Natural killer cell (primary cell): ENCODE data around the gene OSGIN1. TPM values are rescaled to one million over a fixed set of nuclear protein-coding genes. Genes with fewer than 3 reads are reported as not detected.
A peak's percentile ranks its signal among the peaks of the same experiment; 100 is the strongest.

Experiments
- ATAC-seq, 3 donors: fragments of 150-1000 bp in 2 of 3; fragments of 200-7000 bp in 1 of 3; cut with Tn5 transposase; 1 replicate in 1 of 3; 2 replicates in 2 of 3; pipeline ENCODE4 v1.10.0; 2021; ENCODE audit warnings: mild to moderate bottlenecking in 2 of 3, moderate library complexity in 2 of 3
- DNase-seq, 2 donors: peaks; one replicate each; pipeline versions ENCODE4 v3.0.0 to v3.0.0-alpha.2; 2013 to 2021; ENCODE audit warnings: mixed read lengths in 1 of 2
- H3K27ac ChIP-seq: one replicate; pipeline ENCODE4 v1.5.1; 2013; ENCODE audit warnings: mild to moderate bottlenecking, low read length
- H3K27me3 ChIP-seq: one replicate; pipeline ENCODE4 v1.6.1; 2013; ENCODE audit warnings: low read length; ENCODE audit not compliant: control insufficient read depth, insufficient read depth
- H3K36me3 ChIP-seq: one replicate; pipeline ENCODE4 v1.6.1; 2013; ENCODE audit warnings: low read length; ENCODE audit not compliant: control insufficient read depth, insufficient read depth
- H3K4me1 ChIP-seq: one replicate; pipeline ENCODE4 v1.6.1; 2013; ENCODE audit warnings: low read length; ENCODE audit not compliant: control insufficient read depth, insufficient read depth
- H3K4me3 ChIP-seq: one replicate; pipeline ENCODE4 v1.5.1; 2013; ENCODE audit warnings: low read length
- H3K9me3 ChIP-seq: one replicate; pipeline ENCODE4 v1.6.1; 2013; ENCODE audit warnings: low read length; ENCODE audit not compliant: control insufficient read depth, insufficient read depth
- H3K27ac Mint-ChIP-seq, 2 donors: one replicate each; pipeline ENCODE4 v1.8.0; 2022; ENCODE audit warnings: mild to moderate bottlenecking in 2 of 2, mixed read lengths in 2 of 2, moderate library complexity in 1 of 2
- H3K27me3 Mint-ChIP-seq, 2 donors: one replicate each; pipeline ENCODE4 v1.8.0; 2022; ENCODE audit warnings: low read depth in 2 of 2, mixed read lengths in 2 of 2
- H3K36me3 Mint-ChIP-seq: one replicate; pipeline ENCODE4 v1.8.0; 2022; ENCODE audit warnings: mixed read lengths
- H3K4me1 Mint-ChIP-seq, 2 donors: one replicate each; pipeline ENCODE4 v1.8.0; 2022; ENCODE audit warnings: mixed read lengths in 2 of 2
- H3K4me3 Mint-ChIP-seq: one replicate; pipeline ENCODE4 v1.8.0; 2022; ENCODE audit warnings: mild to moderate bottlenecking, moderate library complexity, mixed read lengths
- H3K9me3 Mint-ChIP-seq, 2 donors: one replicate each; pipeline ENCODE4 v1.8.0; 2022; ENCODE audit warnings: mixed read lengths in 2 of 2
- CTCF ChIP-seq: fragments of 200-600 bp; IDR thresholded peaks from one replicate; pipeline ENCODE4 v1.8.0; 2022; ENCODE audit warnings: antibody characterized with exemption
- WGBS: methylation state at CpG from one replicate; pipeline ENCODE4 v1.1.7; 2013; ENCODE audit warnings: missing lambda C conversion rate; ENCODE audit not compliant: insufficient coverage; 5-methylcytosine and 5-hydroxymethylcytosine counted together
- intact Hi-C: fragments of 100-400 bp; cut with micrococcal nuclease; formaldehyde crosslinking; loops from one replicate; pipeline ENCODE4 v1.14.2; 2022
- total RNA-seq, 4 donors: library from RNA; stranded (reverse); fragments of 120-200 nt in 1 of 4; gene quantifications; one replicate each; pipeline versions ENCODE4 v1.2.3 to v1.2.4, GENCODE V29; 2013 to 2022

Gene OSGIN1
- total RNA-seq, 3 donors from 2014 or later (not counting 1 experiment from before 2014, with no cell fraction given) = 3.9 to 4.1 (median 4.0) TPM

DNA sequence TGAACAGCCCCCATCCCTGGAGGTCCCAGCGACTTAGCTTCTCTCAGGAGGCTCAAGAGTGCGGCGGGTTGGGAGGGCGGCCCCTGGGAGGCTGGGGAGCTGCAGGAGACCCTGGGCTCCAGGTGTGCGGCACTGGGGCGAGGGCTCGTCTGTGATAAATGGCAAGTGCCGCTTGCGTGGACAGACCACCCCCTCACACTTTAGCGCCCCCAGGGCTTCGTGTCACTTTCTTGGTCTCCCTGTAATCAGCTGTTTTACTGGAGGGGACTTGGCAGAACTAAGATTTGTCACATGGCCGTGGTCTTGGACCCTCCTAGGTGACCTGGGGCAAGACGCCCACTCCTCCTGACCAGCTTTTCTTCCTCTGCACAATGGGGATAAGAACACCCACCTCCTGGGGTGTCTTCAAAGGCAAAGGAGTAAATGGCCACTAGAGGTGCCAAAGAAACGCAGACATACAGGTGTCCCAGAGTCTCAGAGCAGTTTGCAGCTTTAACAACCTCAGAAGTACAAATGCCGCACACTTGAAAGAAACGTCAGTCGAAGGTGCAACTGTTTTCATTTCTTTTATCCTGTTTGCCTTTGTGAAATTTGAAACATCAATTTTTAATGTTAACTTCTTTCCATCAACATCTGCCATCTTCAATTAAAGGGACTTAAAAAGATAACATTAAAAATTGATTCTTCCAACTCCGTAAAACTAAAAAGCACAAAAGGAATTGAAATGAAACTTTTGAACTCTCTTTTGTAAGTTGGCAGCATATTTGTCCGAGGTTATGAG is 946 bp downstream of the OSGIN1 start:
- Mint-ChIP-seq H3K4me1 (peaks cover 0 to 15% of the 10 kb centered on the region in 2 donors), H3K27me3 (peaks cover 0 to 12% of the 10 kb centered on the region in 2 donors), H3K36me3 (no peaks in the 10 kb centered on the region), H3K4me3 (no peak overlapping the region), H3K27ac (peak overlapping the region in 1 of 2 donors; percentile 11), H3K9me3 (no peaks in the 10 kb centered on the region)
- 50% methylated on average over 10 of the region's 19 CpGs for WGBS
- ATAC-seq = no peak
- Histone ChIP-seq H3K27me3 (peaks cover 7% of the 10 kb centered on the region), H3K4me1 (peaks cover 18% of the 10 kb centered on the region), H3K36me3 (no peaks in the 10 kb centered on the region), H3K4me3 (no peak overlapping the region), H3K9me3 (no peaks in the 10 kb centered on the region), H3K27ac (no peak overlapping the region)
- intact Hi-C loops = no loop called here
- TF ChIP-seq CTCF = no peak
- peak in 1 of 2 donors; percentile 41 for DNase-seq

GRCh38 chr16:83954577-83955016 is 1.6 kb downstream of the OSGIN1 start:
- peaks cover 0 to 15% of the 10 kb centered on the region in 2 donors for H3K4me1 Mint-ChIP-seq
- TF ChIP-seq CTCF = no peak
- Histone ChIP-seq H3K27me3 (peaks cover 7% of the 10 kb centered on the region), H3K4me1 (peaks cover 18% of the 10 kb centered on the region), H3K36me3 (no peaks in the 10 kb centered on the region), H3K27ac (no peak overlapping the region), H3K9me3 (no peaks in the 10 kb centered on the region), H3K4me3 (no peak overlapping the region)
- H3K36me3 Mint-ChIP-seq = no peaks in the 10 kb centered on the region
- no peak overlapping the region for H3K4me3 Mint-ChIP-seq
- 66% methylated on average over 9 of the region's 9 CpGs for WGBS
- ATAC-seq (peak in 1 of 3 donors; percentile 37), DNase-seq (no peak)
- no peaks in the 10 kb centered on the region for H3K9me3 Mint-ChIP-seq
- H3K27me3 Mint-ChIP-seq = peaks cover 0 to 12% of the 10 kb centered on the region in 2 donors
- intact Hi-C loops = loop anchor here (5.0 kb wide), 2 partner anchors 233 to 553 kb away; partner anchors contain the start of gene TAF1C
- peak overlapping the region in 1 of 2 donors; percentile 11 for H3K27ac Mint-ChIP-seq

DNA sequence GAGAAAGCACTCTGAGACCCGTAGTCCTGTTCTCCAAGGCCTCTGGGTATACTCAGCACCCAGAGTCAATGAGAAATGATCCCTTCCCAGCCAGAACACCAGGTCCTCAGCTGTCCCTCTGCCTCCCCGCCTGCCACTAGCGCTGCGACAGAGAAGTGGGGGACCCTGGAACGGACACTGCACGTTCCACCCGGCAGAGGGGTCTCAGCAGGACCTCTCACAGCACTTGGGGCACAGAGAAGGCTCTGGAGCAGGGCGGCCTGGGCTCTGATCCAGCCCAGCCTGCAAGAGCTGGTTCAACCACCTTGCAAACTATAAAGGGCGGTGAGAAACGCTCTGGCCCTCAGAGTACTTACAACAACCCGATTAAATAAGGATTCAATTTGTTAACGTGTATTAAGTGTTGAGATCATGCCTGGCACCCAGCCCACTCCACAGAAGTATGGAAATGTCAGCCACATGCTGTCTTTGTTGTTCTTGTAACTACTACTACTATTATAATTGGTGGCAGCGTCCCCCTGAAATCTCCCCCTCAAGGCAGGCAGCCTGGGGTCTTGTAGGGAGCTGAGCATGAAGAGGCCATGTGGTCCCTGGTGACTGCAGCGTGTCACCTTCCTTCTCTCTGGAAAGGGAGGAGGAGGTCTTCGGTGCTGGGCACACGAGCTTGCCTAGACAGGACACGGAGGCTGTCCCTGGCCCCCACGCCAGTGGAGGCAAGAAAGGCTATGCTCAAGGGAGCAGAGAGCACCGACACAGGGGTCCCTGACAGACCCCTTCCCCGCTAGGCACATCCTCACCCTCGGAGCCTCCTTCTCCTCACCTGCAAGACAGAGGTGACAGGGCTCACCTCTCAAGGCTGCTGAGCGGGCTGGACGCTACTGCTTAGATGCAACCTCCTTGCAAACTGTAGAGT is 2.4 kb downstream of the OSGIN1 start:
- H3K9me3 Mint-ChIP-seq = no peaks in the 10 kb centered on the region
- no peaks in the 10 kb centered on the region for H3K36me3 Mint-ChIP-seq
- no peak overlapping the region for H3K4me3 Mint-ChIP-seq
- peaks cover 0 to 12% of the 10 kb centered on the region in 2 donors for H3K27me3 Mint-ChIP-seq
- H3K36me3 ChIP-seq = no peaks in the 10 kb centered on the region
- TF ChIP-seq CTCF = no peak
- H3K4me3 ChIP-seq = no peak overlapping the region
- peaks cover 0 to 15% of the 10 kb centered on the region in 2 donors for H3K4me1 Mint-ChIP-seq
- ATAC-seq = no peak
- H3K27ac ChIP-seq = no peak overlapping the region
- intact Hi-C loops = loop anchor here (1.0 to 5.0 kb wide), 3 partner anchors 220 to 552 kb away; partner anchors contain the start of gene TAF1C
- peaks cover 7% of the 10 kb centered on the region for H3K27me3 ChIP-seq
- 82% methylated on average over 23 of the region's 23 CpGs for WGBS
- no peak for DNase-seq
- H3K9me3 ChIP-seq = no peaks in the 10 kb centered on the region
- H3K27ac Mint-ChIP-seq = no peak overlapping the region
- peaks cover 18% of the 10 kb centered on the region for H3K4me1 ChIP-seq
